GM12892 (cell line): ENCODE data around the gene AHI1.

Experiments used
- POLR2A ChIP-seq: IDR thresholded peaks from 2 replicates; pipeline ENCODE4 v1.6.1; 2011; ENCODE audit warnings: low read depth, low read length, control low read depth
- POLR2AphosphoS5 ChIP-seq: IDR thresholded peaks from 2 replicates; pipeline ENCODE4 v1.6.1; 2011; ENCODE audit warnings: low read depth, low read length, control low read depth

DNA sequence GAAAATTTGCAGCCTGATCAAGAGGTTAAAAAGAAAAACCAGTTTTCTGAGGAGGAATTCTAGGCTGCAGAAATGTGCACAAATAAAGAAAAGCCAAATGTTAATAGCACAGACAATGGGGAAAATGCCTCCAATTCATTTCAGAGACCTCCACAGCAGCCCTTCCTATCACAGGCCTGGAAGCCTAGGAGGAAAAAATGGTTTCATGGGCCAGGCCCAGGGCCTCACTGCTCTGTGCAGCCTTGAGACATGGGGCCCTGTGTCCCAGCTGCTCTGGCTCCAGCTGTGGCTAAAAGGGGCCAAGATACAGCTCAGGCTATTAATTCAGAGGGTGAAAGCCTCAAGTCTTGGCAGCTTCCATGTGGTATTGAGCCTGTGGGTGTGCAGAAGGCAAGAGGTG, 18.9 kb downstream of the AHI1 start:
- no peak for TF ChIP-seq POLR2A
- no peak for TF ChIP-seq POLR2AphosphoS5
